ENCODE results near the gene SEPTIN11.
"Not testable (repeated sequence)": the region's sequence is repeated elsewhere in the genome, so short reads cannot be mapped to it uniquely, and the experiment has no call there.

SEPTIN11 gene

DNA sequence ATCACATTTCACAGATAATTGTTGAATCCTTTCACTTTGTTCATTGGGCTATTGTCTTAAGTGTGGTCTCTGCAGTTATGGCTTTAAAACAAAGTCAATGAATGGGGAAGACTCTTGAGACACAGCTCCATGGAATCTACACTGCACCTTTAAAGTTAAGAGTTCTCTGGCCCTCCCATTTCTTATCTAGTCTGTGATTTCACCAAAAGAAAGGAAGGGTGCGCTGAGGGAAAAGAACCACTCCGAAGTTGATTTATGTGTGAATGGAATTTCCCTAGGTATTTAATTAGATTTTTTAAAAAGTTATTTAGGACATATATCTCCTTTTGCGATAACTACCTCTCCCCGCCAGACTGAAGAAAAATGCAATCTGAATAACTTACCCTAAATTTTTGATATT lies 2.5 kb downstream of the SEPTIN11 start:
- no peak for DNase-seq (ENCODE audit: low read depth)

DNA sequence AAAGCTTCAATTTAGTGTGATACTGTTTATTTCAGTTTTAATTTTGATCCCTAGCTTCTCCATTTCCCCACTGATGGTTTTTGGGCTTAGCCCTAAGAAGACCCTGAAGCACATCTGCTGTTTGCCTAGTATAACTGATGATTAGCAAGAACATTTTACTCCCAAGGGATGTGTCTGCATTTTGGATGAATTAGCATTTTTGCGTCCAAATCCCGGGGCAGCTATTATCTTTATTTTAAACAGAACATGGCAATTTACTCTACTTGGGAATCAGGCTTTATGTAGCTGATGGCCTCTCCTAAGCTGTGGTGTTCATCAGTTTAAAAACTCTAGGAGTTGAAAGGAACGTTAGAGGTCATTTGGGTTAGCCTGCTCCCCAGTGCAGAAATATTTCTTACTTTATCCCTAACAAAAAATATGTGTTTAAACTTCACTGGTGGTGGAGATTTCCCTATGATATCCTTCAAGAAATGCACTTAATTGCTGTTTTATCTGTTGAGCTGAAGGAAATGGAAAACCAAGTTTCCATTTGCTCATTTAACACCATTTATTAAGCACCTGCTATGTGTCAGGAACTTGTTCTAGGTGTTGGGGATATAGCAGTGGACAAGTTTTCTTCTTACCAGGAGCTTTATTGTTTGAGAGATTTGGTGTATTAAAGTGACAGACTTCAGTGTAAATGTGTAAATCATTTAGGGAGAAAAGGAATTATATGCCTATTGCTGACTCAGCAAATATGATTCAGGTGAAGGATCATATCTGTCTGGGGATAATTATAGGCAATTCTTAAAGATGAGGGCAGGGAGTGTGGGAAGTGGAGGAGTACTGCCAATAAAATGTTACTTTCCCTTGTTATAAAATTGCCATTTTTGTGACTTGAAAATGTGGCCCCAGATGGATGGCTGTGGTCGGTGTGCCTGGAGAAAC lies 3.4 kb downstream of the SEPTIN11 start:
- no peak for DNase-seq (ENCODE audit: low read depth)

DNA sequence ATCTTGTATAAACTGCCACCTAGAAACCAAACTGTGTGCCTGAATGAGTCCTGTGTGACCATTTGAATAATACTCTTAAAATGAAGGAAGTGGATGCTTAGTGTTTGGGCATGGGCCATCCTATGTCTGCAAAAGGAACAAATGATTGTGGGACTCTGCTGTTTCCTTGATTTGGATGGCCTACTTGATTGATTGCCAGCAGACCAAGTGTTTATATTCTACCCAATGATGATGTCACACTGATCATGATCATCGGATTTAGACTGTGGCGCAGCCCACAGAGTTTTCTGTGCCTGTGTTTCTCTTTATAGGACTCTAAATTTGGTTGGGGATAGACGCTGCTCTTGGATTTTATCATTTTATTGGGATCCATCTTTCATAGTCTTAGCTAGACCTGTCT lies 4.4 kb downstream of the SEPTIN11 start:
- no peak for DNase-seq (ENCODE audit: low read depth)

DNA sequence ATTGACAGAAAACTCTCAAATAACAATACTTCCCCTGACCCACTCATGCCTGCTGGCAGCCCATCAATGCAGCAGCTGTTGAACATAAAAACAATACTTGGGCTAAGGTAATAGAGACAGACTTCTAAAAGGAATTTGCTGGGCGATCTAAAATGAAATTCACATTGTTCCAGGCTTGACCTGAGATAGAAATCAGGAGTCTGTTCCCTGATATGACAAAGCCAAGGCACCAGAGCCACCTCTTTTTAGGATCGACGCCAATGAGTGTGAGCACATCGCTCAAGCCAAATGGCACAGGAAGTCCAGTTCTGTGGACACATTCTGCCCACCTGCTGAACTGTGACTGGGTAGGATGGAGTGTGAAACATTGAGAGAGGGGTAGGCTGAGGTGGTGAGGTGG lies 4.9 kb downstream of the SEPTIN11 start:
- no peak for DNase-seq (ENCODE audit: low read depth)

DNA sequence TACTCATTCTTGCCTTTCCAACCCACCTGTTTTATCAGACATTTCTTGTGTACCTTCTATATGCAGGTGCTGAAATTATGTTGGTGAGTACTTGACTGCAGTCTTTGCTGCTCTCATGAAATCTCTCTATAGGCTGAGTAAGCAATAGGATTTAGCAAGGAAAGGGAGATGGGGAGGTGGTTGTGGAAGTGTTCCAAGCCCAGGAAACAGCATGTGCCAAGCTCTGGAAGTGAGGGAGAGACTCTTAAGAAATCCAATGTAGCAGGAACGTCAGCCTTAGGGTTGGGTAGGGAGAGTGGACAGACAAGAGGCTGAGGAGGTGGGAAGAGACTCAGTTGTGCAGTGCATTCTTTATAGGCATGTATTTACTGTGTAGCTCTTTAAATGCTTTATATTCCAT lies 5.6 kb downstream of the SEPTIN11 start:
- DNase-seq (ENCODE audit: low read depth), result no peak

DNA sequence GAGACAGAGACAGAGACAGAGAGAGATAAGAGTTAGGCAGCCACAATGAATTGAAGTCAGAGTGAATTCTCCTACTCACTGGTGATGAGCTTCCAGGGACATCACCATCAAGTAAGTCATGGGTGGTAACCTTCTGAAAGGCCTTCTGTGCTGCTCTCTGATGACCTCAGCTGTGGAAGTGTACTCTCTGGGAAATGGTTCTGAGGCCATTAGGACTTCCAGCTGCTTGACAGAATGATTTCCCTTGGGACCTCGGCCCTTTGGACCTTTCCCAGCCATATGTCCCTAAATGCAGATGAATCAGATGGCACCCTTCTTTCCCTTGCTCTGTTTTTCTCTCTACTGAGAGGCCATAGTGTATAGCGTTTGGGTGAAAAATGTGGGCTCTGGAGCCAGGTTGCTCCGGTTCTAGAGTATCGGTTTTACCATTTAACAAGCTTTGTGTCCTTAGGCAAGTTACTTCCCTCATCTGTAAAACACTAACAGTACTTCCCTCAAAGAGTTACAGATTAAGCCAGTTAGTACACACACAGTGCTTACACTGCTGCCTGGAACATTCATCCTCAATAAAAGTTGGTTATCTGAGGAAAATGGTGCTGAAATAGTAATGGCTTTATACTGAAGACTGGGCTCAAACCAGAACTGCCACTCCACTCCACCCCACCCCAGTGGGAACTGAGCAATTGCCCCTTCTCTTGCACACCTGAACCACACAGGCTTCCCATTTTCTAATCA lies 7.6 kb downstream of the SEPTIN11 start:
- no peak for DNase-seq (ENCODE audit: low read depth)

DNA sequence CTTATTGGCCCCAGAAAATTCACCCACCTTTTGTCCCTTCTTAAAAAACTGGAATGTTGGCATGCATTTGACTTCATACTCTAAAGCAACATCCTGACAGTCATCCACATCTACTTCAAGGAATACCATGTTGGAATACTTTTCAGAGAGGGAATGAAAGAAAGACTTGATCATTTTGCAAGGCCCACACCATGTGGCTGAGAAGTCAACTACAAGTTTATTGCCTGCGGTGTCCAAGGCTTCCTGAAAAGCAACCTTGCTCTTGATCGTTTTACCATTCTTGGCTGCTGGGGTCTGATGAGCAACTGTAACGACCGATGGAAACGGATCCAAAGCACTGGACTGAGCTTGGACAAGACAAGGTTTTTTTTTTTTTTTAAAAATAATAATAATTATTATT lies 9.3 kb downstream of the SEPTIN11 start:
- no peak for DNase-seq (ENCODE audit: low read depth)

DNA sequence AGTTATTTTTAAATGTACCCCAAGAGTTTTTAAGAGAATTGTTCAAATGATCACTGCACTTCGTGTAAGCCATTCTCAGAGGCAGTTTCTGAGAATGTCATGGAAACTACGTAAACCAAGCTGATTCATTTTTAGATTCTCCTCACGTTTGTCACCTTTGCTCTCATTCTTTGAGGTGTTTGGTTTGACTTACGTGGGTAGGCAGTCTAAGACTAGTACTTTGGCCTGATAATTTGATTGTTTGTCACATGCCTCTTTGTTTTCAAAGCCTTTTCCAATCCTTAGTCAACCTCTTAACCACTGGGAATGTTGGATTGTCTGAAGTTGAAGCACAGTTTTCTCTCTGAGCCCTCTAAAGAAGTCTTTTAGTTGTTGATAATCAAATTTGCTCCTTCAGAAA lies 10.5 kb downstream of the SEPTIN11 start:
- DNase-seq (ENCODE audit: low read depth), result no peak

DNA sequence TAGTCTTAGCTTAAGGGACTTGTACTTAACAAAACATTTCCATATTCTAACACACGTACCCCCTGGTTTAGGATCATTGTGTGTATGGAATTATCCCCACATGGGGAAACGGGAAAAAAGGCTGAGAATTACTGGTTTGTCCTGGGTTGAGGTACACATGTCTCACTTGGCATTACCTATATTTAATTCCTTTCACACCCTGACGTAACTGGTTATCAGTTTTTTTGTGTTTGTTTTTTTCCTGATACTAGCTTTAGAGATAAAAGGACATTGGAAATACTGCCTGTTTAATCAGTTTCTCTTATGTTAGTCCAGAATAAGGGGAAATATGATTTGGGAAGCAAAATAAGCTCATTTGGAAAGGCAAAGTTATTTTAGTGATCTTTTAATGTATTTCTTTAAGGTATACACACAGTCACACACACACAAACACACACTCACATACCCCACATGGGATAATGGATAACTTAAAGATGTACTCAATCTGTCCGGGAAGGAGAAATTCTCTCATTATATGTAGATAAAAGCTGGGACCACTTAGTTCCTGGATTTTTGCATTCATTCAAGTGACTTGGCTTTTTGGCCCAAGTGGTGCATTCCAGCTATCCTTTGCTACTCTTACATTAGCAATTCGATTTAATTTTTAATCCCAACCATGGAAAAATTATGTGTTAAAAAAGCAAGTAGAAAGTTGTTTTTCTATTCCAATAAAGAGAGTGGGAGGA lies 13.0 kb downstream of the SEPTIN11 start:
- no peak for DNase-seq (ENCODE audit: low read depth)

DNA sequence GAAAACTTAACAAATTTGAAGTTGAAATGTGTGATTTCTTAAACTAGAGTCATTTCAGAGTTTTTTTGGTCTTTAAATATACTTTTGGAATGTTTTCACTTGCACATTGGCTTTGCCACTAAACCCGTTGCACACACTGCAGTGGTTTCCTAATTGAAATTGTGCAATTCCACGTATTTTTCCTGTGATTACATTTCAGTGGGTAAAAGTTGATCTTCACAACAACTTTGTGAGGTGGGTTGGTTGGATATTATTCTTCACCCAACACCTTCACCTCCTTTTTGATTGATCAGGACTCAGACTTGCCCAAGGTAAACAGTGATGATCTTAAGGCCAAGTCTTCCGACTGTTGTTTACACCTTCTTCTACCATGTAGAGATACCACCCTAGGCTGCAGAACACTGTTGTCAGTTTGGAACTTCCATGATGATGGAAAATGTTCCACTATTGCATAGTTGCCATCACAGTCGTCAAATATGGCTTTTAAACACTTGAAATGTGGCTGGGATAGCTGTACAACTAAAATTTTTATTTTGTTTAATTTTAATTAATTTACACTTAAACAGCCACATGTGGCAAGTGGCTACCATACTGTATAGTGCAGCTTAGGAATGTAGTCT lies 13.7 kb downstream of the SEPTIN11 start:
- no peak for DNase-seq (ENCODE audit: low read depth)

DNA sequence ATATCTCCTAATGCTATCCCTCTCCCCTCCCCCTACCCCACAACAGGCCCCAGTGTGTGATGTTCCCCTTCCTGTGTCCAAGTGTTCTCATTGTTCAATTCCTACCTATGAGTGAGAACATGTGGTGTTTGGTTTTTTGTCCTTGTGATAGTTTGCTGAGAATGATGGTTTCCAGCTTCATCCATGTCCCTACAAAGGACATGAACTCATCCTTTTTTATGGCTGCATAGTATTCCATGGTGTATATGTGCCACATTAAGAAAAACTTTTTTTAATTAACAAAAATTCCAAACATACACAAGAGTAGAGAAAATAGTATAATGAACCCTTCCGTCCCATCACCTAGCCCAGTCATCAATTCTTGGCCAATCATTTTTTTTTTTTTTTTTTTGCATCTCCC lies 14.4 kb downstream of the SEPTIN11 start:
- DNase-seq (ENCODE audit: low read depth), result not testable (repeated sequence)

DNA sequence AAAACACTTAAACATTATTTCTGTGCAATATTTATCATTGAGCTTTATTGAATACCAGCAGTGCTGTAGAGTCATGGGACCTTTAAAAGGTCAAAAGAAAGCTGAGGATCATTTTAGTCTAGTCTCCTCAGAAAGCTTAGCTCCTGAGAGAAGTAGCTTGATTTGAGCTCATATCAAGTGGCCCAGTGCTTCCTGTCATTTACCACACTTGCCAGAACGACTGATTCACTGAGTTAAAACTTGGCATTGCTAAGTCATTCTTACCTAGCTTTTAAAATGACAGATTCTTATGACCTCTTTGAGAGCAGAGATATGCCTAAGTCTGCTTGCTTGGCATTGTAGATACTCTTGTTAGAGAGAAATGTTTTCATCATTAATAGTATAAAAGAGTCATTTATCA lies 15.2 kb downstream of the SEPTIN11 start:
- no peak for DNase-seq (ENCODE audit: low read depth)

DNA sequence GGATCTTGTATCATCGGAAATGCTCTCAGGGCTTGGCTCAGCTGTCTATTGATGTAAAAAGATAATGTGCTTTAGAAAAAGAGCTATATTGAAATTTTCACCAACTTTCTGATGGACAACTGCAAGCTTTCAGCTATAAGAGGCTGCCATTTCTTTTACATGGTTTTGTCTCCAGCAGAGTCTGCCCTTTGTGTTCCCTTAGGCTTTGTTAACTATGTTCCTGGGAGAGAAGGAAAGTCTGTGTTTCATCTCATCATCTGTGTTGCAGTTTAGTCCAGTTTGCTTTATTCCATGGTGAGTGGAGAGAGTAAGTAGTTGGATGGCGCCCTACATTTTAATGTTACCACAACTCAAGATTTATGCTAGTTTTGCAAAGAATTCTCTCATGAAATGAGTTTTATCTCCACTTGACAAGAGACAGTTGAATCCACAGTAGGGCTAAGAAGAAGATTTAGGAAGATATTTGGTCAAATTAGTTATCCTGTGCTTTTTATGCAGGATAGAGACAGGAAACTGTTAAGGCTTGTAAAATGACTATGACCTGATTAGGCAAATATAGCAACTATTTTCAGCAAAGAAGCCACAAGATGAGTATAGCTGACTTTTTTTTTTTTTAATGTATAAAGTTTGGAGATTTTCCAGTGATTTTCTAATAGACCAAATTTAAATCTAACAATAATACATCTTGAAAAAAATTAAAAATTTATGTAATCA lies 16.5 kb downstream of the SEPTIN11 start:
- DNase-seq (ENCODE audit: low read depth), result no peak

DNA sequence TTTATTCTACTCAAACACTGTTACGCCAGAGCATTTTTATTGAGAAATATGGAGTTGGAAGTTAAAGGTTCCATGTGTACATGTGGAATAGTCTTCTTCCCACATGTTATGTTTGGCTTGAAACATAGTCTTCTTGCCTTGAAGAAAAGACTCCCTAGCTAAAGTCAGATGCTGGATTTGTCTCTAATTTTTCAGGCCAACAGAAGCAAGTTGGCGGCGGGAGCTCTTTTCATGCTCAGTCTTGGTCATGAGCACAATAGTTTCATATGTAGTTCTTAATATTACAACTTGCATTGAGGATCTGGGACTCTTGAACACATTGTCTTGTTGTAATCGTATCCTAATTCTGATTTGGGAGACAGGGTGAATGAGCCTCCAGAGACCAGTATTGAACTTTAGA lies 19.4 kb downstream of the SEPTIN11 start:
- DNase-seq (ENCODE audit: low read depth), result no peak

DNA sequence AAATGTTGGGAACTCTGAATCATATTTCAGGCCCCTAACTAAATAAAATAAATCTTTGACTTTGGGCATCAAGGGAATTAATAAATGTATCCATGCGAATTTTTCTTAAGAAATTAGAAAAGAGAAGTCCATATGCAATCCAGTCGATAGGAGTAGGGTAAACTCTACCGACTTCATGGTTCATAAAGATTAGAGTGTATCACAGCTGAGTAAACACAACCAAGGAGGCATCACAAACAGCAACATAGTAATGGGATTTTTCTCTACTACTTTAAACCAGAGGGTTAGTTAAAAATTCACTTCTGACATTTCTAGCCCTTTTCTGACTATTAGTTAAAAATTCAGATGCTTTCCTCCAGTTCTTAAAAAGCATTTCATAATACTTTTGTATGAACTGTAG lies 19.9 kb downstream of the SEPTIN11 start:
- DNase-seq (ENCODE audit: low read depth), result no peak

DNA sequence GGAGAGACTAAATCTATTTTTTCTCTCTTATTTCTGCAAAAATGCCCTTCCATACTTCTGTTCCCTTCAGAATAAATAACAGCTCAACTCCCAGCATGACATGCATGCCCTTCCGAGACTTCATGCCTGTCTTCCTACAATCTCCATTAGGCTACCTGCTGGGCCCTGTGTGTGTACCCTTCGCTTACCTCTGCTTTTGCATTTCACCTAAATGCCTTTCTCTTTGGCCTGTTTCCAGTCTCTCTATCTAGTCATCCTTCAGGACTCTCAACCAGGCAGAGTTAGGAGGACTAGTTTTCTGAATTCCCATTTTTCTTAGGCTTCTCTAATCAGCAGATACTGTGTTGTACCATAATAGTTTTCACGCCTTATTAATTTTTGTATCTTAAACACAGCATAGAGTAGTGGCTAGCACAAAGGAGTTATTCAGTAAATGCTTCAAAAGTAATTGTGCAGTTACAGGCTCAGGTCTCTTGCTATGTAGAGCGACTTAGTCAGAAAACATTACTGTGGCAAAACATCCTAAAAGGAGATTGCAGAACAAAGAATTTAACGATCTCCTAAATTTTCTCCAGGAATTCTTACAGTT lies 20.5 kb downstream of the SEPTIN11 start:
- DNase-seq (ENCODE audit: low read depth), result no peak

DNA sequence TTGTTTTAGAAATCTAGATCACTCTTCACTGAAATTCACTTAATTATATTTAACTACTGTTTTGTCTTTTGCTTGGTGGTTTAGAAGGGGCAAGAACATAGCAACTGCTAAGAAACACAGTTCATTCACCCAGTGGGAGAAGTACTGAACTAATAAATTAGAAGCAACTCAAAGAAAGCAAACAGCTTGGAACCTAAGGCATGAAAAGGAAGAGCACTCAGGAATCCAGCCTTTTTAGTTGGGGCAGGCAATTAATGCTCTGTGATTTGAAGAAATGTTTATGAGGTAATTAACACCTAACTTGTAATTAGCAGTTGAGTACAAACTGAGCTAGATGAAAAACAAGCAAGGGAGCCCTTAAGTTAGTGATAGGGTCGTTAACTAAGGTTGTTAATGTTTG lies 22.8 kb downstream of the SEPTIN11 start:
- no peak for DNase-seq (ENCODE audit: low read depth)

DNA sequence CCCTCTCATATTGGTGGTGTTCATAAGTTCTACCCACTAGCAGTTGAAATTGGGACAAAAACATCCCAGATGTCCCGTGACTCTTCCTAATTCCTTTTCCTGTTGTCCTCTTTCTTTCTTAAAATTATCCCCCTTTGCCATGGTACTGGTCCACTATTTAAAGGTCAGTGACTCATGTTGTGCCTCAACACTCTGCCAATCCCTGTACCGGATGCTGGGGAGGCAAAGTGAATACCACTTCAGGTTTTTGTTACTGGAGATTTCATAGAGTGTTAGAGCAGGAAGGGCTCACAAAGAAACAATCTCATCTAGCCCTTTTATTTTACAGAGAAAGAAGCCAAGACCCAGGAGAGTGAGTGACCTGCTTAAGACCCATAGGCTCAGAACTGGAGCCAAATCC lies 24.6 kb downstream of the SEPTIN11 start:
- DNase-seq (ENCODE audit: low read depth), result no peak

DNA sequence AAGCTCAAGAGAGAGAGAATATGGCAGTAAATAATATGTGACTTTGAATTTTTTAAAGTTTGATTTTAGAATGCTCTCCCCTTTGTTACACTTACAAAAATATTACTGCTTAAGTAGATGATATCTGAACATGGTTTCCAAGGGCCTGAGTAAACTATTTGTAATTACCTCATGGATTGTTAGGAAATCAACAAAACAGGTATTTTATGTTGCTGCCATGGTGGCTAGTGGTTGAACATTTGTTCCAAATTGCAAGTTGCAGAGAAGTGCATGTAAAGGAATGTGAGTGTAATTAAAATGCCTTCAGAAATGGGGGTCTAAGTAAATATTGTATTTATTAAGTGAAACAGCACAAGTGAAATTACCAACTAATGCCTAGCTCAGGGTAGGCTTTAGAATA lies 27.6 kb downstream of the SEPTIN11 start:
- DNase-seq (ENCODE audit: low read depth), result no peak

DNA sequence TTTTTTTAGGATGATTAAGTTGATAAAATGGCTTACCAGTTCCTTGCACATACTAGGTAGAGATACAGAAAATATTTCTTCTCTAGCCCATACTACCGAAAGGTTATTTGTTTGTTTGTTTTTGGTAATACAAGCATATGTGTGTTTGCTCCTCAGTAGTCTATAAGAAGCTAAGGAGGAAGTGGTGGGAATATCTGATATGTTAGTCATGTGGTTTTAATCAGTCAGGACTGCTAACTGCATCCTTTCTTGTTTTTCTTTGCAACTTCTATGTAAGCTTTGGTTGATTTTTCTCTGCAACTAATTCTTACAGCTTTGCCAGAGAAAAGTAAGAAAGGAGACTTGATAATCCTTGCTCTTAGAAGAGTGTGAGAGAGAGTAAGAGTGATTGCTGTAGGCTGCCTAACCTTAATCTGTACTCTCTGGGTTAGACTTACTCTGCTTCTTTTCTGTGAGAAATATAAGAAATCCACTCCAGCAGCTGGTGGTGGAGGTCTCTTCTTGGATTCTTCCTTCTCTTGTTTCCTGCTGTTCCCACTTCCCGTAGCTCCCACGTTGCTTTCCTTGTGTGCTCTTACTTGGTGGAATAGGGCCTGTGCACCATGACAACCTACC lies 28.3 kb downstream of the SEPTIN11 start:
- DNase-seq (ENCODE audit: low read depth), result no peak

DNA sequence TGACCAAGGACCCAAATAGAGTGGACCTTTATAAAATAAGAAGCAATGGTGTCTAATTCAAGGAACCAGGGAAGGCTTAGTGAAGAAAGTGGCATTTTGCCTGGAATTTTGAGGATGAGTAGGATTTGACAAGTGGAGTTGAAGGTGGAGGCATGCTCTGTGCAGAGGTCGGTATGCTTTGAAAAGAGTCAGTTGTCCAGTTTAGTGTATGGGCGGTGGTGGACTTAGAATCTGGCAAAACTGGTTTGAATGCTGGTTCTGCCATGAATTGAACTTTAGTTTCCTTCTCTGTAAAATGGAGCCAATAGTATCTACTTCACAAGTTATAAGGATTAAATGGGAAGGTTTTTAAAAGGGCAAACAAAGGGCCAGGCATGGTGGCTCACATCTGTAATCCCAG lies 29.7 kb downstream of the SEPTIN11 start:
- DNase-seq (ENCODE audit: low read depth), result no peak
